Stimulated activated CD8-positive, alpha-beta memory T cell treated with anti-CD3 and anti-CD28 coated beads, Interleukin-15, amount 100 ng/mL, for 1 hour (primary cell): Measurements from ENCODE around the gene RAE1.

Experiments
- DNase-seq: peaks from one replicate; pipeline ENCODE4 v3.0.0-alpha.2; 2020; ENCODE audit warnings: low read depth

Gene RAE1

DNA sequence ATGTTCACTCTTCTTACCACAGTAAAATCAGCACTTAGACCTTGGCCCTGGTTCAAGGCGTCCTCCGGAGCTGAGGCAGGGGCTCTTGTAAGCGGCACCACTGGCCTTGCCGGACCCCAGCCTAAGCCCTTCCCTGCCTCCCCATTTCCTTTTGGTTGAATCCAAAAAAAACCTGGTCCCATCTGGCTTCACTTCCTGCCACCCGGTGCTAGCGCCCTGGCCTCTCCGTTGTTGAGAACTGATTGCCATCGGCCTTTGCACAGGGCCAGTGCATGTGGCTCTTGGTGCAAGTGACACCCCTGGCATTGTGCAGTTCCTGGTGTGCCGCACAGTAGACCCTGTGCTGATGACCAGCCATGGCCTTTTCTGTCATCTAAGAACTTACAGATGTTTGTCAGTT lies 21.1 kb downstream of the RAE1 start:
- no peak for DNase-seq

DNA sequence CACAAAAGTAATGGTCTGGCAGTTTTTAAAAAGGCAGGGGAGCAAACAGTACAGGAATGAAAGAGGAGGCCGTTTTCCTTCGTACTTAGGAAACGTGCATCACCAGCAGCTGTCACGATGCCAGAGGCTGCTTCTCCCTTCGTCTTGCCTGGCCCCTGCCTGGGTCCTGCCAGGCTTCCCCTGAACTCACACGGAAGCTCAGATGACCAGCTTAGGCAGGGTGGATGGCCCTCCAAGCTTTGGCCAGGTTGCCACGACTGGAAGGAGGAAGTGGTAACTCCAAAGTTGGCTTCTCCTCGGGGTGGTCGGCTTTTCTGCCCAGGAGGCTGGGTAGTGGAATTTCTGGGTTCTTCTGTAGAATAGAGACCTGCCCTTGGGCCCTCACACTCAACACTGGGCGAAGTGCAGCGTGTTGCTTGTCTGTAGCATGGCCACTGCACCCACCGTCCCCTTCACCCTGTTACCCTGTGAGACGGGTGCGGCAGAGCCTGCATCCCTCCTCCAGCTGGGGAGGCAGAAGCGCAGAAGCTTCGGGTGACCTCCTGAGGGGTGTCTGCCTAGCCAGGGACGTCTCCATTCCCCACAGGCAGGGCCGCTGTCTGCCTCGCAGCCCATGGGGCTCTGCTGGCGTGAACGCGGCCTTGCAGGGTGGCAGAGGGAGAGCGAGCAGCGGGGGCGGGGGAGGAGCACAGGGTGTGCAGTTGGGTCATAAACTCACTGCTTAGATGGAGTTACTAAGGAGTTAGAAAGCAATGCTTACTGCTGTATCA lies 21.7 kb downstream of the RAE1 start:
- DNase-seq, result no peak

DNA sequence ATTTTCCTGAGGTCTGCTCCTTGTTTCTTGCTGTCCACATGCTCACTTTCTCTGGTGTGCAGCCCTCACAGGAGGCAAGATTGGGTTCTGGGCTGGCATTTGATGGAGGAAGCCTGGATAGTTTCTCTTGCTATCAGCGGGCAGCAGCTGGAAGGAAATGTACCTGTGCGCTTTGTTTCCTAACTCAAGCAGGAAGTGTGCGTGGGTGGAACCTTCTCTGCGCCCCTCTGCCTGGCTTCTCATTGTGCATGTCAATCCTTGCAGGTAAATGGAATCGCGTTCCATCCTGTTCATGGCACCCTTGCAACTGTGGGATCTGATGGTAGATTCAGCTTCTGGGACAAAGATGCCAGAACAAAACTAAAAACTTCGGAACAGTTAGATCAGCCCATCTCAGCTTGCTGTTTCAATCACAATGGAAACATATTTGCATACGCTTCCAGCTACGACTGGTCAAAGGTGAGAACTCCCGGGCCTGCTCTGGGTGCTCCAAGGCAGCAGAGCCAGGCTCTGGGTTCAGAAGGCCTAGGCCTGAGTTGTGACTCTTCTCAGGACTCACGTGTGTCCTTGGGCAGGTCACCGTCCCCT lies 23.4 kb downstream of the RAE1 start:
- DNase-seq, result no peak

GRCh38 chr20:57374931-57375651 lies 24.0 kb downstream of the RAE1 start:
- DNase-seq, result no peak

DNA sequence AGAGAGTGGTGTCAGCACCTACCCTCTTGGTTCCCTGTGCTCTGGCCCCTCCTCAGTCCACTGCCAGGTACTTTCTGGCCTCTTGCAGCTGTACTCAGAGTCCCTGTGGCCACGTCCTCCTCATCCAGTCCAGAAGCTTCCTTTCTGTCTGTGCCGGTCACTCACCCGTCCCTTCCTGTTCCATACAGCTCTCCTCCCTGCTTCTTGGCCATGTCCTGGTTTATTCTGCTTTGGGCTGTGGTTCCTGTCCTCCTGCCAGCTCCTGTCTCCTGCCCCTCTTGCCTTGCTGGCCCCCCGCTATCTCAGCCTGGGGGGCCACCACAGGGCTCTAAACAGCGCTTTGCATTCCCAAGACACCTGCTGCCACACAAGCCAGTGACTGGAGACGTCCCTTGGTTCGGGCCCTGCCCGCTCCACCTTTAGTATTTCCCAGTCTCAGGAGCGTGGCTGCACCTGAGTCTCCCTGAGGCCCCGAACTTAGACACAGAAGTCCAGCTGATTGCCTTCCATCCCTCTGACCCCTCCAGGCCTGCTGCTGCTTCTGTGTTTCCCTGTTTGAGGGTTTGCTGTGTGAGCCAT lies 24.7 kb downstream of the RAE1 start:
- DNase-seq, result no peak

GRCh38 chr20:57377350-57377749 lies 26.3 kb downstream of the RAE1 start:
- no peak for DNase-seq

GRCh38 chr20:57378107-57378506 lies 27.1 kb downstream of the RAE1 start:
- DNase-seq, result no peak

- DNase-seq, result no peak
Measured at GRCh38 chr20:57378646-57379262, 27.7 kb downstream of the RAE1 start.

DNA sequence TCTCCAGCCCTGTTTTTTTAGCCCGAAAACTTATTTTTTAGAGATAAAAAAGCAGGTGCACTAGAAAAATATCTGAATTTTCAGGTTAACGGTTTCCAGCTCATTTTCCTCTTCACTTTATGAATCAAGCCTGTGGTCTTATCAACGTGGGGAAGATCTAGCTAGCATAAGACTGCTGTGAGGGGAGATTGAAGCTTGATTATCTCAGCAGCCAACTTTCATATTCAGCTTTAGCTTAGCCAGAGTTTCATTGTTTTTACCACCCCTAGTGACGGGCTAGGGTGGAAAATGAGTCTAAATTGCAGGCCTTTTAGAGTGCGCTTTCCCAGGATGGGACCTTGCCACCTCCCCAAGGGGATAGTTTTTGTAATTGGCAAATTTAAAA lies 28.2 kb downstream of the RAE1 start:
- no peak for DNase-seq

GRCh38 chr20:57380081-57380750 lies 29.2 kb downstream of the RAE1 start:
- DNase-seq, result no peak

- DNase-seq, result peak; percentile 87
Measured at GRCh38 chr20:57381596-57382503, 30.8 kb downstream of the RAE1 start.

DNA sequence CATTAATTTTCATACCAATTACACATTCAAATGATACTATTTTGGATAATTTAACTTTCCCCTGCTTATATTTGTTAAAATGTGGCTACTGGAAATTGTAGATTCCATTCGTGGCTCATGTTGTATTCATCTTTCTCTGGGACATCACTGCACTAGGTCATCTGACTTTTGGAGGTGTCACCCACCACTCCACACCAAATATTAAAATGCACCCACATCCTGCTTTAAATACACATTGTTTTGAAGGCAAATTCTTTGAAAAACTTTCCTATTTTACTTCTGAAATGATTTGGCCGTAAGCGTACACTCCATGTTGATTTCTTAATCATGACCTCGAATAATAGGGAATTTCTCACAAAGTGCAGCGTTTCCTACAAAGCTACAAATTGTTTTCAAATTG lies 31.5 kb downstream of the RAE1 start:
- DNase-seq, result no peak

DNA sequence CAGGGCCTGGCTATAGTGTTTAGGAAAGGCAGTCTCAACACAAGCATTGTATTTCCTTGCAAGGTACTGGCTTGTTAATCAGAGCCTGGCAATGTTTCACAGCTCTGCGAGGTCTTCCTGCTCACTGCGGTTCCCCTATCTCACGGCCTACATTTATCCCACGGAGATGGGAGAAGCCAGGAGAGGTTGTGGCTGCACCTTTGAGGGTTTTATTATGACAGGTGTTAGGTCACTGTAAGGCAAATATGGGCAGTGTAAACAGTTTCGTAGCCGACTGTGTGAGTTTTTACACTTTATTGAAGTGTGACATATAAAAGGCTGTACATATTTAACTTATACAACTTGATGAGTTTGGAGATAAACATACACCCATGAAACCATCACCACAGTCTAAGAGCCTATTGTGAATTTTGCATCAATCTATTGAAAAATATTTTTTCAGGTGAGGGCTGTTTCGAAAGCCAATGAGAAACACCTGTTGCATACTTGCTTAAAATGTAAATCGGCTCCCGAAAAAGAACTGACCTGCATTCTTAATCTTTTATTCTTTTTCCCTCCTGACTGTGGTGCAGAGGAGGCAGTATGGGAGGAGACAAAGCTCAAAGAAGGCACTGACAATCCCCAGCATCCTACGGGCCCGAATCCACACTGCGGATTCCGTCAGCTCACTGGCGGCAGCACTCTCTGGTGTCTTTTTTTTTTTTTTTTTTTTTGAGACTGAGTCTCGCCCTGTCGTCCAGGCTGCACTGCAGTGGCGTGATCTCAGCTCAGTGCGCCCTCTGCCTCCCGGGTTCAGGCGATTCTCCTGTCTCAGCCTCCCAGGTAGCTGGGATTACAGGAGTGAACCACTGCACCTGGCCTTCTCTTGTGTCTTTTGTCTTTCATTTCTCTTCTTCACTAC lies 32.6 kb downstream of the RAE1 start:
- DNase-seq, result no peak

GRCh38 chr20:57384486-57384885 lies 33.4 kb downstream of the RAE1 start:
- DNase-seq, result no peak

DNA sequence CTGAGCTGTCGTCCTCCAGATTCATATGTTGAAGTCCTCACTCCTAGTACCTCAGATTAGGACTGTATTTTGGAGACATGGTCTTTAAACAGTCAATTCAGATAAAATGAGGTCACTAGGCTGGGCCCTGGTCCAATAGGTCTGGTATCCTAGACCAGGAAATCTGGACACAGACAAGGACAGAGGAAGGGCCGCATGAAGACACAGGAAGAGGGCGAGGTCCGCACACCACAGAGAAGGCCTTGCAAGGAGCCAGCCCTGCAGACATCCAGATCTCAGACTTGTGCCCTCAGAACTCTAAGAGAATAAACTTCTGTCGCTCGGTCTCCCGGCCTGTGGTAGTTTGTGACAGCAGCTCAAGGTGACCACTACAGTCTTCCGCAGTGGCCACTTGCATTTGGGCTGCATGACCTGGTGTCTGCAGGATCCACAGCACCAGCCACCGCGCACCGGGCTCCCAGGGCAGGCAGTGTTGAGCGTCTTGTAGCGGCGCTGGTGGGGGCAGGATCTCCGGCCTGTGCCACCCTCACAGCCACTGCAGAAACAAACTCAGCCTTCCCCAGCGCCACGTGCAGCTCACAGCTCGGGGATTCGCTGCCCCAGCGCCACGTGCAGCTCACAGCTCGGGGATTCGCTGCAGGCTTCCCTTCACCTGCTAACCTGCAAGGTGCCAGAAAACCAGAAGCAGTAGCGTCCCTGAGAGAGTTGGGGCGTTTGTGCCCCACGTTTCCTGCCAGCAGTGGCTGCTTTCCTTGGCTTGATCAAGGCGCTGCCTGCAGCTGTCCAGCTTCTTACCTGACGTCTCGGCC lies 34.1 kb downstream of the RAE1 start:
- DNase-seq, result no peak

GRCh38 chr20:57385940-57386339 lies 34.9 kb downstream of the RAE1 start:
- DNase-seq, result no peak

DNA sequence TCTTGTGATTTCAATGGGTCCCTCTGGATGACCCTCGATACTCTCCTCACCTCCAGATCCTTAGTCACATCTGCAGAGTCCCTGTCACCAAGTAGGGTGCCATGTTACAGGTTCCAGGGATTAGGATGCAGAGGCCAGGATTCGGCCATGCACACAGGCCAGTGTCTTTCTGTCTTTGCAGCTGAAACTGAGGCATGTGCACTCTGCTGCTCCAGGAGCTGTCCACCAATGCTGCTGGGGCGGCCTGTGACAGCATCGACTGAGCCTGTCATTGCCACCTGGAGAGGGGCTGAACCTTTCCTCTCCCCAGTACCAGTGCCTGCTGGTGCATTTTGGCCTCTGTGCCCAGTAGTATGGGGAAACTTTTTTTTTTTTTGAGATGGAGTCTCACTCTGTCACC lies 35.7 kb downstream of the RAE1 start:
- DNase-seq, result no peak

GRCh38 chr20:57387463-57387862 lies 36.4 kb downstream of the RAE1 start:
- DNase-seq, result no peak

- no peak for DNase-seq
Measured at GRCh38 chr20:57387945-57388371, 36.9 kb downstream of the RAE1 start.
